ENCODE results near the gene IQSEC2.

GRCh38 chrX:53323196-53323595, 41.8 kb upstream of the IQSEC2 start:
- no peak for TF ChIP-seq CTCF (IDR thresholded peaks at IDR 0.05 in 2 of 3, conservative IDR thresholded peaks at IDR 0.05 in 1 of 3; ENCODE audit: borderline replicate concordance in 1 of 3, insufficient read depth in 1 of 3, low read depth in 2 of 3, low read length in 2 of 3)
- TF ChIP-seq SIN3A (IDR thresholded peaks at IDR 0.05; ENCODE audit: low read depth): no peak
- TF ChIP-seq ELF1 (IDR thresholded peaks at IDR 0.05; ENCODE audit: borderline replicate concordance, low read depth): no peak
- TF ChIP-seq SP1 (IDR thresholded peaks at IDR 0.05; ENCODE audit: low read depth): no peak
- TF ChIP-seq CEBPB (IDR thresholded peaks at IDR 0.05; ENCODE audit: low read depth): no peak
- no peak for TF ChIP-seq POLR2A (IDR thresholded peaks at IDR 0.05; ENCODE audit: borderline replicate concordance, extremely low read depth, insufficient read depth, insufficient read length)
- TF ChIP-seq EZH2phosphoT487 (IDR thresholded peaks at IDR 0.05; ENCODE audit: borderline replicate concordance): no peak
- TF ChIP-seq, protein P1, sequence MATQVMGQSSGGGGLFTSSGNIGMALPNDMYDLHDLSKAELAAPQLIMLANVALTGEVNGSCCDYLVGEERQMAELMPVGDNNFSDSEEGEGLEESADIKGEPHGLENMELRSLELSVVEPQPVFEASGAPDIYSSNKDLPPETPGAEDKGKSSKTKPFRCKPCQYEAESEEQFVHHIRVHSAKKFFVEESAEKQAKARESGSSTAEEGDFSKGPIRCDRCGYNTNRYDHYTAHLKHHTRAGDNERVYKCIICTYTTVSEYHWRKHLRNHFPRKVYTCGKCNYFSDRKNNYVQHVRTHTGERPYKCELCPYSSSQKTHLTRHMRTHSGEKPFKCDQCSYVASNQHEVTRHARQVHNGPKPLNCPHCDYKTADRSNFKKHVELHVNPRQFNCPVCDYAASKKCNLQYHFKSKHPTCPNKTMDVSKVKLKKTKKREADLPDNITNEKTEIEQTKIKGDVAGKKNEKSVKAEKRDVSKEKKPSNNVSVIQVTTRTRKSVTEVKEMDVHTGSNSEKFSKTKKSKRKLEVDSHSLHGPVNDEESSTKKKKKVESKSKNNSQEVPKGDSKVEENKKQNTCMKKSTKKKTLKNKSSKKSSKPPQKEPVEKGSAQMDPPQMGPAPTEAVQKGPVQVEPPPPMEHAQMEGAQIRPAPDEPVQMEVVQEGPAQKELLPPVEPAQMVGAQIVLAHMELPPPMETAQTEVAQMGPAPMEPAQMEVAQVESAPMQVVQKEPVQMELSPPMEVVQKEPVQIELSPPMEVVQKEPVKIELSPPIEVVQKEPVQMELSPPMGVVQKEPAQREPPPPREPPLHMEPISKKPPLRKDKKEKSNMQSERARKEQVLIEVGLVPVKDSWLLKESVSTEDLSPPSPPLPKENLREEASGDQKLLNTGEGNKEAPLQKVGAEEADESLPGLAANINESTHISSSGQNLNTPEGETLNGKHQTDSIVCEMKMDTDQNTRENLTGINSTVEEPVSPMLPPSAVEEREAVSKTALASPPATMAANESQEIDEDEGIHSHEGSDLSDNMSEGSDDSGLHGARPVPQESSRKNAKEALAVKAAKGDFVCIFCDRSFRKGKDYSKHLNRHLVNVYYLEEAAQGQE (IDR thresholded peaks at IDR 0.05; ENCODE audit: low read depth): no peak
- TF ChIP-seq MAX (IDR thresholded peaks at IDR 0.05): no peak
- no peak for TF ChIP-seq YY1 (IDR thresholded peaks at IDR 0.05; ENCODE audit: extremely low read depth, insufficient replicate concordance, low read depth, low read length)
- no peak for TF ChIP-seq ZNF274 (IDR thresholded peaks at IDR 0.05; ENCODE audit: low read depth, low read length)
- TF ChIP-seq JUND (IDR thresholded peaks at IDR 0.05): no peak
- TF ChIP-seq RAD21 (IDR thresholded peaks at IDR 0.05; ENCODE audit: low read depth): no peak

Data from HCT116 (cell line).